Measurements from ENCODE around the gene TM7SF3.

The TM7SF3 gene

GRCh38 chr12:27014085-27014858 is at the start of gene TM7SF3:
Gene TM7SF3, minus strand, starts transcription at chr12:27014384. Its CDS starts 216 bp downstream, at chr12:27014168.
- H3K4me3 ChIP-seq (ENCODE audit: low read depth, low read length), result peak within 1 kb of the TSS; percentile 80
- DNase-seq (ENCODE audit: low read depth), result no peak
- TF ChIP-seq CTCF (IDR thresholded peaks at IDR 0.05; ENCODE audit: low read depth, low read length) (peak; percentile 99), MYC (IDR thresholded peaks at IDR 0.05; ENCODE audit: low read depth, low read length) (peak; percentile 76), MAX (IDR thresholded peaks at IDR 0.05; ENCODE audit: low read depth, low read length) (peak; percentile 54), POLR2A (IDR thresholded peaks at IDR 0.05; ENCODE audit: extremely low read depth, insufficient read length) (peak; percentile 95)

DNA sequence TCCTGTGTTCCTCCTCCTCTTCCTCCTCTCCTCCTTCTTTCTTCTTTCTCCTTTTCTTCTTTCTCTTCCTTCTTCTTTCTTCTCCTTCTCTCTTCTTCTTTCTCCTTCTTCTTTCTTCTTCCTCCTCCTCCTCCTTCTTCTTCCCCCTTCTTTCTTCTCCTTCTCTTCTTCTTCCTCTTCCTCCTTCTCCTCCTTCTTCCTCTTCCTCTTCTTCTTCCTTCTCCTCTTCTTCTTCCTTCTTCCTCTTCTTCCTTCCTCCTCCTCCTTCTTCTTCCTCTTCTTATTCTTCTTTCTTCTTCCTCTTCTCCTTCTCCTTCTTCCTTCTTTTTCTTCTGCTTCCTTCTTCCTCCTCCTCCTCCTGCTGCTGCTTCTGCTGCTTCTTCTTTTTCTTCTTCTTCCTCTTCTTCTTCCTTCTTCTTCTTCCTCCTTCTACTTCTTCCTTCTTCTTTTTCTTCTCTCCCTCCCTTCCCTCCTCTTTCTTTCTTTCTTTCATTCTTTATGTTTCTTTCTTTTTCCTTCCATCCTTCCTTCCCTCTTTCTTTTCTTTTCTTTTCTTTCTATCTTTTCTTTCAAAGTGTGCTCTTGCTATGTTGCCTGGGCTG is 49.2 kb upstream of the TM7SF3 start:
- H3K4me3 ChIP-seq (ENCODE audit: low read depth, low read length), result no peak overlapping the region
- no peak for TF ChIP-seq MAX (IDR thresholded peaks at IDR 0.05; ENCODE audit: low read depth, low read length)
- no peak for TF ChIP-seq POLR2A (IDR thresholded peaks at IDR 0.05; ENCODE audit: extremely low read depth, insufficient read length)
- no peak for TF ChIP-seq MYC (IDR thresholded peaks at IDR 0.05; ENCODE audit: low read depth, low read length)
- no peak for TF ChIP-seq CTCF (IDR thresholded peaks at IDR 0.05; ENCODE audit: low read depth, low read length)
- DNase-seq (ENCODE audit: low read depth), result no peak

- DNase-seq (ENCODE audit: low read depth), result peak; percentile 47
- H3K4me3 ChIP-seq (ENCODE audit: low read depth, low read length), result no peak overlapping the region
- TF ChIP-seq POLR2A (IDR thresholded peaks at IDR 0.05; ENCODE audit: extremely low read depth, insufficient read length) (no peak), MAX (IDR thresholded peaks at IDR 0.05; ENCODE audit: low read depth, low read length) (no peak), MYC (IDR thresholded peaks at IDR 0.05; ENCODE audit: low read depth, low read length) (no peak), CTCF (IDR thresholded peaks at IDR 0.05; ENCODE audit: low read depth, low read length) (no peak)
Measured at GRCh38 chr12:27061317-27061716, 47.1 kb upstream of the TM7SF3 start.

- TF ChIP-seq POLR2A (IDR thresholded peaks at IDR 0.05; ENCODE audit: extremely low read depth, insufficient read length) (no peak), CTCF (IDR thresholded peaks at IDR 0.05; ENCODE audit: low read depth, low read length) (no peak), MYC (IDR thresholded peaks at IDR 0.05; ENCODE audit: low read depth, low read length) (no peak), MAX (IDR thresholded peaks at IDR 0.05; ENCODE audit: low read depth, low read length) (no peak)
- no peak for DNase-seq (ENCODE audit: low read depth)
Measured at GRCh38 chr12:27060740-27061139, 46.6 kb upstream of the TM7SF3 start.

DNA sequence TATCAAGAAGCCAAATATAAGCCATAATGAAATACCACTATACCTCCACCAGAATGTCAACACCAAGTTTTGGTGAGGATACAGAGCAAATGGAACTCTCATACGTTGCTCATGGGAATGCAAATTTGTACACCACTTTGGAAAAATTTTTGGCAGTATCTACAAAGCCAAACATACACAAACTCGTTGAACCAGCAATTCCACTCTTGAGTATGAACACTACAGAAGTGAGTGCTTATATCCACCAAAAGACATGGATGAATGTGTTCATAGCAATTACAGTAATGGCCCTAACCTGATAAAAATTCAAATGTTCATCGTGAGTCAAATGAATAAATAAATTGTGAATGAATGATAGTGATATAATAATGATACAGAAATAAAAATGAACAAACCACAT is 43.4 kb upstream of the TM7SF3 start:
- no peak overlapping the region for H3K4me3 ChIP-seq (ENCODE audit: low read depth, low read length)
- no peak for TF ChIP-seq POLR2A (IDR thresholded peaks at IDR 0.05; ENCODE audit: extremely low read depth, insufficient read length)
- TF ChIP-seq CTCF (IDR thresholded peaks at IDR 0.05; ENCODE audit: low read depth, low read length), result no peak
- TF ChIP-seq MAX (IDR thresholded peaks at IDR 0.05; ENCODE audit: low read depth, low read length), result no peak
- TF ChIP-seq MYC (IDR thresholded peaks at IDR 0.05; ENCODE audit: low read depth, low read length), result no peak
- no peak for DNase-seq (ENCODE audit: low read depth)

More at GRCh38 chr12:27060740-27061139, 46.6 kb upstream of the TM7SF3 start:
- no peak overlapping the region for H3K4me3 ChIP-seq (ENCODE audit: low read depth, low read length)

Data from NB4 (cell line).